ENCODE data around the gene CD93. TPM values are rescaled to one million over a fixed set of nuclear protein-coding genes. Genes with fewer than 3 reads are reported as not detected.

The CD93 gene
- 10 to 100 TPM in 3 of 5 donors, 1 to 10 TPM in 2; 2.9 to 63.5 (median 13.8) TPM for total RNA-seq
- 1 to 10 TPM; 3.4 to 5.3 (median 4.1) TPM for polyA plus RNA-seq
- long read RNA-seq, donor 1, full-length matches to known transcripts, result 1 of 1 reads
- long read RNA-seq, donor 1, partial matches to known transcripts, result 0 of 1 reads
- long read RNA-seq, donor 1, other reads (novel, unspliced or antisense), result 0 of 1 reads
- long read RNA-seq, donor 2, full-length matches to known transcripts, result 5 of 10 reads
- long read RNA-seq, donor 2, partial matches to known transcripts, result 5 of 10 reads
- long read RNA-seq, donor 2, other reads (novel, unspliced or antisense), result 0 of 10 reads
- long read RNA-seq, donor 3, full-length matches to known transcripts, result 7 of 7 reads
- long read RNA-seq, donor 3, partial matches to known transcripts, result 0 of 7 reads
- long read RNA-seq, donor 3, other reads (novel, unspliced or antisense), result 0 of 7 reads
- long read RNA-seq, donor 4, result 0 reads
- long read RNA-seq, donor 5, full-length matches to known transcripts, result 6 of 6 reads
- long read RNA-seq, donor 5, partial matches to known transcripts, result 0 of 6 reads
- long read RNA-seq, donor 5, other reads (novel, unspliced or antisense), result 0 of 6 reads
- long read RNA-seq, donor 6, full-length matches to known transcripts, result 12 of 12 reads
- long read RNA-seq, donor 6, partial matches to known transcripts, result 0 of 12 reads
- long read RNA-seq, donor 6, other reads (novel, unspliced or antisense), result 0 of 12 reads
- long read RNA-seq, donor 7, full-length matches to known transcripts, result 9 of 18 reads
- long read RNA-seq, donor 7, partial matches to known transcripts, result 9 of 18 reads
- long read RNA-seq, donor 7, other reads (novel, unspliced or antisense), result 0 of 18 reads
- long read RNA-seq, donor 8, full-length matches to known transcripts, result 3 of 3 reads
- long read RNA-seq, donor 8, partial matches to known transcripts, result 0 of 3 reads
- long read RNA-seq, donor 8, other reads (novel, unspliced or antisense), result 0 of 3 reads
- long read RNA-seq, donor 9, full-length matches to known transcripts, result 7 of 7 reads
- long read RNA-seq, donor 9, partial matches to known transcripts, result 0 of 7 reads
- long read RNA-seq, donor 9, other reads (novel, unspliced or antisense), result 0 of 7 reads
- long read RNA-seq, donor 10, full-length matches to known transcripts, result 1 of 1 reads
- long read RNA-seq, donor 10, partial matches to known transcripts, result 0 of 1 reads
- long read RNA-seq, donor 10, other reads (novel, unspliced or antisense), result 0 of 1 reads

DNA sequence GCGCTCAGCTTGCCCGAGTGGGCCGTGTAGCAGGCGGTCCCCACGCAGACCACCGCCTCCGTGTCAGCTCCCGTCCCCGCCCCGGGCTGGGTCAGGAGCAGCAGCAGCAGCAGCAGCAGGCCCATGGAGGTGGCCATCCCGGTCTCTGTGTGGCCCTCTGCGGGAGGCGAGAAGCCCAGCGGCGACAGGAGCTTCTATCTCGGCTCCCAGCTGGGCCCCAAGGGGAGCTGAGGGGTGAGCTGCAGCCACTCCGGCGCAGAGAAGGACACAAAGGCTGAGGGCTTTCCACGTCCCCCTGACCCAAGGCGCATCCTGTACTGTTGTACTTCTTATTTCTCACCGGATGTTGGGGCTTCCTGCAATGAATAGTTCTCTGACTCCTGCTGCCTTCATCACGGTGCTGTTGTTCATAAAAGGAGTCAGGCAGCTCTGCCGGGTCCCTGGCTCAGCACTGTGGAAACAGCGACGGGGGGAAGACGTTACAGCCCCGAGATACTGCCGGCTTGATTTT, at the start of gene CD93:
CD93 (minus strand) TSS at position 269 of the 511 bp plus-strand sequence; CDS start at position 137, 132 bp downstream.
- Histone ChIP-seq H3K9me3 (no peaks in the 10 kb centered on the region), H3K36me3 (no peaks in the 10 kb centered on the region), H3K27me3 (no peaks in the 10 kb centered on the region), H3K4me3 (peak within 1 kb of the TSS; percentile 26 to 42 (median 39)), H3K27ac (peak within 1 kb of the TSS; percentile 76 to 88 (median 84)), H3K4me1 (no peaks in the 10 kb centered on the region)
- peak in 1 of 2 donors; percentile 69 for DNase-seq
- TF ChIP-seq CTCF (IDR thresholded peaks at IDR 0.05) (no peak), POLR2AphosphoS5 (IDR thresholded peaks at IDR 0.05) (peak in 2 of 3 donors; percentile 64 to 80)
- WGBS, 5 donors, result 58 to 69% (median 60%) methylated on average over 16 to 28 of the region's 28 CpGs
- intact Hi-C loops (cut with DNase I; ENCODE audit: low total_unique reads), result no loop called here

- TF ChIP-seq EP300 (IDR thresholded peaks at IDR 0.05), result no peak
- TF ChIP-seq CTCF (IDR thresholded peaks at IDR 0.05), result no peak
- no peak for TF ChIP-seq POLR2AphosphoS5 (IDR thresholded peaks at IDR 0.05)
- TF ChIP-seq POLR2A (IDR thresholded peaks at IDR 0.05), result no peak
- H3K4me1 ChIP-seq, result peaks cover 0 to 20% (median 0%) of the 10 kb centered on the region in 4 donors
- H3K9me3 ChIP-seq, result no peaks in the 10 kb centered on the region
- intact Hi-C loops (cut with DNase I; ENCODE audit: low total_unique reads), result no loop called here
- no peak overlapping the region for H3K4me3 ChIP-seq
- no peaks in the 10 kb centered on the region for H3K27me3 ChIP-seq
- WGBS, 5 donors, result 65 to 82% (median 78%) methylated on average over 8 of the region's 8 CpGs
- no peaks in the 10 kb centered on the region for H3K36me3 ChIP-seq
- peak overlapping the region in 3 of 5 donors; percentile 44 to 50 (median 47) for H3K27ac ChIP-seq
- no peak for DNase-seq
Measured at GRCh38 chr20:23133560-23133998, 47.5 kb upstream of the CD93 start.

- H3K4me1 ChIP-seq, result peaks cover 0 to 23% (median 0%) of the 10 kb centered on the region in 4 donors
- no peaks in the 10 kb centered on the region for H3K36me3 ChIP-seq
- H3K27me3 ChIP-seq, result no peaks in the 10 kb centered on the region
- H3K27ac ChIP-seq, result peak overlapping the region in 3 of 5 donors; percentile 47 to 51 (median 50)
- TF ChIP-seq POLR2AphosphoS5 (IDR thresholded peaks at IDR 0.05), result no peak
- TF ChIP-seq POLR2A (IDR thresholded peaks at IDR 0.05), result no peak
- TF ChIP-seq CTCF (IDR thresholded peaks at IDR 0.05), result no peak
- TF ChIP-seq EP300 (IDR thresholded peaks at IDR 0.05), result no peak
- H3K4me3 ChIP-seq, result no peak overlapping the region
- 55 to 70% (median 61%) methylated on average over 7 of the region's 7 CpGs for WGBS, 5 donors
- no peaks in the 10 kb centered on the region for H3K9me3 ChIP-seq
- intact Hi-C loops (cut with DNase I; ENCODE audit: low total_unique reads), result no loop called here
- peak in 1 of 2 donors; percentile 67 for DNase-seq
Measured at GRCh38 chr20:23132930-23133559, 46.9 kb upstream of the CD93 start.
